ENCODE data around the gene ADAM8.
A peak's percentile ranks its signal among the peaks of the same experiment; 100 is the strongest.

DNA sequence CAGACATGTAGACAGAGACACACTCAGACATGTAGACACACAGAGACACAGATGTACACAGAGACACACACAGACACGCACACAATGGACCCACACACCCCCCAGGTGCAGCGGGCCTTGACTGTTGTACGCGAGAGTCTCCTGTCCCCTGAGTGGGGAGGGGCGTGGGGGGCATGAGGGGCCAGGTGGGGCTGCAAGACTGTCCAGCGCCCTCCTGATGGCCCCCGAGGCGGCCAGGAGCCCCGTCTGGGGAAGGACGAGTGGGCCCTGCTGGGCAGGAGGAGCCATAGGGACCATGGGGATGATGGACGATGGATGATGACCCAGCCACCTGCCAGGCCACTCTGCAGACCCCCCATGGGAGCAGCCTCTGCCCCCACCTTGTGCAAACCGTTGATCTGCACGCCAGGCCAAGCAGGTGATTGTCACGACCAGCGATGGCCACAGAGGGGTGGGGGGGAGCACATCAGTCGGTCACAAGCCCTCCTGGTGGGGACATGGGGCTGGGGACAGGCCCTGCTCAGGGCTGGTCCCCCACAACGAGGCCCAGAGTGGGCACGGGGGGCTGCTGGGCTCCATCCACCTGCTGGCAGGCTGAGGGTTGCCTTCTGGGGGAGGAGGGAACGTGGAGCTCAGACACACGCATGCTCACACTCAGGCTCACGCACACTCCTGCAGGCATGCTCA lies 27.4 kb downstream of the ADAM8 start:
- TF ChIP-seq CTCF (IDR thresholded peaks at IDR 0.05; ENCODE audit: borderline replicate concordance, extremely low read depth, low read length, poor library complexity, severe bottlenecking) (peak; percentile 10), EZH2 (IDR thresholded peaks at IDR 0.05; ENCODE audit: borderline replicate concordance, low read depth, low read length, severe bottlenecking) (no peak)

Data from DND-41 (cell line).